PC-9 (cell line): ENCODE measurements around the gene LIMA1. TPM values are rescaled to one million over a fixed set of nuclear protein-coding genes. Genes with fewer than 3 reads are reported as not detected.
"Not testable (repeated sequence)": the region's sequence is repeated elsewhere in the genome, so short reads cannot be mapped to it uniquely, and the experiment has no call there.

Experiments
- BruUV-seq: library from RNA; stranded (reverse); fragments of 400-500 nt; replicated peaks from 2 replicates; lab custom pipeline; 2021; lab: Mats Ljungman, UMichigan
- CTCF ChIA-PET: fragments of 300-600 bp; sonication (Branson Sonifier 250); formaldehyde crosslinking; loops from one replicate; lab custom pipeline; 2022; ENCODE audit warnings: antibody characterized with exemption; lab: Charles Lee
- POLR2A ChIA-PET: fragments of 300-600 bp; sonication (Branson Sonifier 250); formaldehyde crosslinking; loops from one replicate; lab custom pipeline; 2022; ENCODE audit warnings: antibody characterized with exemption; ENCODE audit not compliant: unreplicated experiment; lab: Charles Lee
- DNase-seq, 2 experiments: peaks; one replicate each; pipeline versions ENCODE4 v3.0.0 to v3.0.0-alpha.2; 2015 to 2022; ENCODE audit warnings: mixed read lengths in 1 of 2
- H2AFZ ChIP-seq: fragments of 200-600 bp; sonication (generic); 2 replicates; pipeline ENCODE4 v1.8.1; 2017; ENCODE audit warnings: antibody characterized with exemption
- H3F3A ChIP-seq: fragments of 200-600 bp; sonication (generic); 2 replicates; pipeline ENCODE4 v1.8.1; 2017; ENCODE audit warnings: antibody characterized with exemption, mild to moderate bottlenecking, low read depth; ENCODE audit not compliant: insufficient read depth
- H3K27ac ChIP-seq: fragments of 200-600 bp; sonication (generic); 2 replicates; pipeline ENCODE4 v1.6.1; 2016; ENCODE audit warnings: mixed run types
- H3K27me3 ChIP-seq: fragments of 200-600 bp; sonication (generic); 2 replicates; pipeline ENCODE4 v1.6.1; 2016; ENCODE audit warnings: low read depth, mixed run types; ENCODE audit not compliant: insufficient read depth
- H3K36me3 ChIP-seq: fragments of 200-600 bp; sonication (generic); 2 replicates; pipeline ENCODE4 v1.6.1; 2016; ENCODE audit warnings: low read depth, mixed run types
- H3K4me1 ChIP-seq: fragments of 200-600 bp; sonication (generic); replicated peaks from 2 replicates; pipeline ENCODE4 v1.6.1; 2016; ENCODE audit warnings: mixed run types; ENCODE audit not compliant: insufficient read depth
- H3K4me2 ChIP-seq: fragments of 200-600 bp; sonication (generic); 2 replicates; pipeline ENCODE4 v1.6.1; 2017; ENCODE audit warnings: mixed run types
- H3K4me3 ChIP-seq: fragments of 200-600 bp; sonication (generic); 2 replicates; pipeline ENCODE4 v1.6.1; 2016; ENCODE audit warnings: mixed run types
- H3K79me2 ChIP-seq: fragments of 200-600 bp; sonication (generic); 2 replicates; pipeline ENCODE4 v1.6.1; 2017; ENCODE audit warnings: low read depth, mixed run types
- H3K9me2 ChIP-seq: fragments of 200-600 bp; sonication (generic); 2 replicates; pipeline ENCODE4 v1.8.1; 2017; ENCODE audit warnings: mild to moderate bottlenecking; ENCODE audit not compliant: insufficient read depth
- H3K9me3 ChIP-seq: fragments of 200-600 bp; sonication (generic); 2 replicates; pipeline ENCODE4 v1.8.1; 2016; ENCODE audit warnings: low read depth; ENCODE audit not compliant: insufficient read depth
- H4K20me1 ChIP-seq: fragments of 200-600 bp; sonication (generic); 2 replicates; pipeline ENCODE4 v1.8.1; 2017; ENCODE audit not compliant: insufficient read depth
- CTCF ChIP-seq: fragments of 200-600 bp; sonication (generic); conservative IDR thresholded peaks from 2 replicates; pipeline ENCODE4 v1.6.1; 2017; ENCODE audit warnings: mixed run types, antibody characterized with exemption, mild to moderate bottlenecking, moderate library complexity
- EZH2 ChIP-seq: fragments of 200-600 bp; sonication (generic); IDR thresholded peaks from 2 replicates; pipeline ENCODE4 v1.8.0; 2017; ENCODE audit warnings: antibody characterized with exemption, low read depth
- intact Hi-C: fragments of 100-400 bp; cut with micrococcal nuclease; formaldehyde crosslinking; loops from one replicate; pipeline ENCODE4 v1.10.0; 2022; ENCODE audit not compliant: unreplicated experiment
- total RNA-seq: library from RNA; stranded (reverse); gene quantifications from 2 replicates; pipeline ENCODE4 v1.2.3, GENCODE V29; 2021

LIMA1 gene
- total RNA-seq, 1 experiment from 2014 or later = 98.6 TPM

- H3K4me2 ChIP-seq = no peak overlapping the region
- no peaks in the 10 kb centered on the region for H3K79me2 ChIP-seq
- no TSS peak for BruUV-seq
- intact Hi-C loops = no loop called here
- DNase-seq = no peak
- H3K4me3 ChIP-seq = no peak overlapping the region
- no peaks in the 10 kb centered on the region for H4K20me1 ChIP-seq
- POLR2A ChIA-PET = no interaction called here
- CTCF ChIA-PET = interaction anchor here (0.5 kb wide), 1 partner anchor 1000 kb away, joined by 6 read pairs; no protein-coding TSS in a partner anchor
- no peaks in the 10 kb centered on the region for H3K9me2 ChIP-seq
- no peak overlapping the region for H3K27ac ChIP-seq
- TF ChIP-seq CTCF (no peak), EZH2 (no peak)
- H3K9me3 ChIP-seq = no peaks in the 10 kb centered on the region
- no peak overlapping the region for H2AFZ ChIP-seq
- H3K27me3 ChIP-seq = no peaks in the 10 kb centered on the region
- no peaks in the 10 kb centered on the region for H3K36me3 ChIP-seq
- H3F3A ChIP-seq = peaks cover 10% of the 10 kb centered on the region; the same call in 1 of the 2 replicates
- peaks cover 8% of the 10 kb centered on the region; the same call in 1 of the 2 replicates for H3K4me1 ChIP-seq
Observed at GRCh38 chr12:50297027-50297426, 13.7 kb upstream of the LIMA1 start.

GRCh38 chr12:50296554-50296953, 13.2 kb upstream of the LIMA1 start:
- Histone ChIP-seq H3K4me1 (peaks cover 8% of the 10 kb centered on the region; the same call in 1 of the 2 replicates), H3K4me2 (no peak overlapping the region), H3K4me3 (no peak overlapping the region), H3K27me3 (no peaks in the 10 kb centered on the region), H3F3A (peaks cover 10% of the 10 kb centered on the region; the same call in 1 of the 2 replicates), H3K36me3 (no peaks in the 10 kb centered on the region), H3K9me2 (no peaks in the 10 kb centered on the region), H4K20me1 (no peaks in the 10 kb centered on the region), H3K9me3 (no peaks in the 10 kb centered on the region), H3K27ac (no peak overlapping the region), H3K79me2 (no peaks in the 10 kb centered on the region), H2AFZ (no peak overlapping the region)
- no TSS peak for BruUV-seq
- no peak for TF ChIP-seq CTCF
- TF ChIP-seq EZH2 = no peak
- POLR2A ChIA-PET = no interaction called here
- intact Hi-C loops = no loop called here
- CTCF ChIA-PET = interaction anchor here (0.5 kb wide), 1 partner anchor 1000 kb away, joined by 6 read pairs; no protein-coding TSS in a partner anchor
- DNase-seq = no peak

GRCh38 chr12:50291377-50291776, 8.1 kb upstream of the LIMA1 start:
- TF ChIP-seq EZH2 (no peak), CTCF (no peak)
- no peaks in the 10 kb centered on the region for H3K79me2 ChIP-seq
- no peak overlapping the region for H3K4me2 ChIP-seq
- no peaks in the 10 kb centered on the region for H3K4me1 ChIP-seq
- H4K20me1 ChIP-seq = no peaks in the 10 kb centered on the region
- H3K27ac ChIP-seq = no peak overlapping the region
- no TSS peak for BruUV-seq
- ChIA-PET POLR2A (interaction anchor here (0.7 kb wide), 1 partner anchor 1502 kb away, joined by 3 read pairs; the partner anchor contains the start of gene ADCY6), CTCF (no interaction called here)
- H3K4me3 ChIP-seq = no peak overlapping the region
- H3K9me3 ChIP-seq = no peaks in the 10 kb centered on the region
- H3K27me3 ChIP-seq = no peaks in the 10 kb centered on the region
- H3K9me2 ChIP-seq = no peaks in the 10 kb centered on the region
- no peaks in the 10 kb centered on the region; the same call in 1 of the 2 replicates for H3F3A ChIP-seq
- no peak overlapping the region for H2AFZ ChIP-seq
- H3K36me3 ChIP-seq = no peaks in the 10 kb centered on the region
- intact Hi-C loops = no loop called here
- DNase-seq = no peak

GRCh38 chr12:50290692-50291091, 7.4 kb upstream of the LIMA1 start:
- H3K36me3 ChIP-seq, H3K27me3 ChIP-seq, POLR2A ChIA-PET, H3K79me2 ChIP-seq, intact Hi-C loops, CTCF ChIA-PET, H3F3A ChIP-seq, H2AFZ ChIP-seq, H3K9me2 ChIP-seq, H3K27ac ChIP-seq, DNase-seq, H3K4me3 ChIP-seq, H3K4me1 ChIP-seq, BruUV-seq, H4K20me1 ChIP-seq, H3K9me3 ChIP-seq, H3K4me2 ChIP-seq: not testable (repeated sequence)
